ENCODE results near the gene ASB2. TPM values are rescaled to one million over a fixed set of nuclear protein-coding genes. Genes with fewer than 3 reads are reported as not detected.
A peak's percentile ranks its signal among the peaks of the same experiment; 100 is the strongest.

Gene ASB2
- total and polyA plus RNA-seq, 2 donors (not counting 1 experiment from before 2014, with no cell fraction given): 0.99 to 1.5 TPM

- Histone ChIP-seq H4K20me1 (ENCODE audit: control insufficient read depth, extremely low read depth, insufficient read depth, low read length) (no peaks in the 10 kb centered on the region), H3K27ac (ENCODE audit: insufficient read depth, low read length) (no peak overlapping the region), H3K27me3 (ENCODE audit: control insufficient read depth, insufficient read depth, low read length) (no peaks in the 10 kb centered on the region), H3K4me2 (ENCODE audit: extremely low read depth, insufficient read depth, low read length) (no peak overlapping the region), H3K79me2 (ENCODE audit: control insufficient read depth, insufficient read depth, low read length) (no peaks in the 10 kb centered on the region), H3K4me3 (replicated peaks in 1 of 4; ENCODE audit: control extremely low read depth in 1 of 4, insufficient read depth in 1 of 4, low read depth in 3 of 4, low read length in 4 of 4) (no peak overlapping the region), H3K4me1 (ENCODE audit: control insufficient read depth, extremely low read depth, insufficient read depth, low read length) (peaks cover 8% of the 10 kb centered on the region), H3K9me3 (ENCODE audit: control insufficient read depth, insufficient read depth, low read depth, low read length) (no peaks in the 10 kb centered on the region), H3K9ac (ENCODE audit: insufficient read depth, low read length) (no peak overlapping the region), H3K36me3 (ENCODE audit: control insufficient read depth, insufficient read depth, low read length) (no peaks in the 10 kb centered on the region), H2AFZ (ENCODE audit: low read length) (no peak overlapping the region)
- no peak for DNase-seq (ENCODE audit: low read depth in 2 of 2)
- TF ChIP-seq, protein P1, sequence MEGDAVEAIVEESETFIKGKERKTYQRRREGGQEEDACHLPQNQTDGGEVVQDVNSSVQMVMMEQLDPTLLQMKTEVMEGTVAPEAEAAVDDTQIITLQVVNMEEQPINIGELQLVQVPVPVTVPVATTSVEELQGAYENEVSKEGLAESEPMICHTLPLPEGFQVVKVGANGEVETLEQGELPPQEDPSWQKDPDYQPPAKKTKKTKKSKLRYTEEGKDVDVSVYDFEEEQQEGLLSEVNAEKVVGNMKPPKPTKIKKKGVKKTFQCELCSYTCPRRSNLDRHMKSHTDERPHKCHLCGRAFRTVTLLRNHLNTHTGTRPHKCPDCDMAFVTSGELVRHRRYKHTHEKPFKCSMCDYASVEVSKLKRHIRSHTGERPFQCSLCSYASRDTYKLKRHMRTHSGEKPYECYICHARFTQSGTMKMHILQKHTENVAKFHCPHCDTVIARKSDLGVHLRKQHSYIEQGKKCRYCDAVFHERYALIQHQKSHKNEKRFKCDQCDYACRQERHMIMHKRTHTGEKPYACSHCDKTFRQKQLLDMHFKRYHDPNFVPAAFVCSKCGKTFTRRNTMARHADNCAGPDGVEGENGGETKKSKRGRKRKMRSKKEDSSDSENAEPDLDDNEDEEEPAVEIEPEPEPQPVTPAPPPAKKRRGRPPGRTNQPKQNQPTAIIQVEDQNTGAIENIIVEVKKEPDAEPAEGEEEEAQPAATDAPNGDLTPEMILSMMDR (conservative IDR thresholded peaks at IDR 0.05 in 1 of 2, IDR thresholded peaks at IDR 0.05 in 1 of 2; ENCODE audit: low read depth in 1 of 2, low read length in 2 of 2): no peak
- no peak for TF ChIP-seq EZH2 (IDR thresholded peaks at IDR 0.05; ENCODE audit: low read length, missing control alignments)
Measured at GRCh38 chr14:93961620-93962019, 14.8 kb downstream of the ASB2 start.

DNA sequence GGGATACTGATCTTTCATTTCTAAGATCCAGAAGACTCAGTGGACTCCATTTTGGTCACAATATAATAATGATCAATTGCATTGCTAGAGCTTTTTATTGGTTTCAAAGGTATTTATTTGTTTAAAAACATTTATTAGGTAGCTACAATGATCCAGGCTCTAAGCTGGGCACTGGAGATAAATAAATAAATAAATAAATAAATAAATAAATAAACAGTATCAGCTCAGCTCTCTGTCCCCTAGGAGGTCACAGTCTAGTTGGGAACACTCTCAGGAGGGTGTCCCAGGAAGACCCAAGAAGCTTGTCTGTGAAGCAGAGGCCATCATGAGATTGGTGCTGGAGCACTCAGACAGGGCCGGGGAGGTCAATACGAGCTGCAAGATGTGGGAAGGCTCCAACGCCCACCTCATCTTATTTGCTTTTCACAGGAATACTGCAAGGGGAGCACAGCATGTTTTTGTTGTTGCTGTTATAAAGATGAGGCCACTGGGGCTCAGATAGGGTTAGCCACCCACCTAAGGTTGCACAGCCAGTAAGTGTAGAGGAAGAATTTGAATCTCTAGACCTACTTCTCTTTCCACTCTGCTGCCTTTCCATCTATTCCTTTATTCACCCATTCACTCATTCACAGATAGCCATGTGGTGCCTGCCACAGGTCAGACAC lies 15.5 kb downstream of the ASB2 start:
- H3K4me1 ChIP-seq (ENCODE audit: control insufficient read depth, extremely low read depth, insufficient read depth, low read length): peaks cover 4% of the 10 kb centered on the region
- no peak for DNase-seq (ENCODE audit: low read depth in 2 of 2)
- TF ChIP-seq EZH2 (IDR thresholded peaks at IDR 0.05; ENCODE audit: low read length, missing control alignments): no peak
- TF ChIP-seq, protein P1 (conservative IDR thresholded peaks at IDR 0.05 in 1 of 2, IDR thresholded peaks at IDR 0.05 in 1 of 2; ENCODE audit: low read depth in 1 of 2, low read length in 2 of 2): no peak
- H3K9ac ChIP-seq (ENCODE audit: insufficient read depth, low read length): no peak overlapping the region
- no peaks in the 10 kb centered on the region for H3K9me3 ChIP-seq (ENCODE audit: control insufficient read depth, insufficient read depth, low read depth, low read length)
- H3K36me3 ChIP-seq (ENCODE audit: control insufficient read depth, insufficient read depth, low read length): no peaks in the 10 kb centered on the region
- H3K27ac ChIP-seq (ENCODE audit: insufficient read depth, low read length): no peak overlapping the region
- H4K20me1 ChIP-seq (ENCODE audit: control insufficient read depth, extremely low read depth, insufficient read depth, low read length): no peaks in the 10 kb centered on the region
- H3K27me3 ChIP-seq (ENCODE audit: control insufficient read depth, insufficient read depth, low read length): no peaks in the 10 kb centered on the region
- no peak overlapping the region for H2AFZ ChIP-seq (ENCODE audit: low read length)
- no peak overlapping the region for H3K4me2 ChIP-seq (ENCODE audit: extremely low read depth, insufficient read depth, low read length)
- no peaks in the 10 kb centered on the region for H3K79me2 ChIP-seq (ENCODE audit: control insufficient read depth, insufficient read depth, low read length)
- no peak overlapping the region for H3K4me3 ChIP-seq (replicated peaks in 1 of 4; ENCODE audit: control extremely low read depth in 1 of 4, insufficient read depth in 1 of 4, low read depth in 3 of 4, low read length in 4 of 4)

DNA sequence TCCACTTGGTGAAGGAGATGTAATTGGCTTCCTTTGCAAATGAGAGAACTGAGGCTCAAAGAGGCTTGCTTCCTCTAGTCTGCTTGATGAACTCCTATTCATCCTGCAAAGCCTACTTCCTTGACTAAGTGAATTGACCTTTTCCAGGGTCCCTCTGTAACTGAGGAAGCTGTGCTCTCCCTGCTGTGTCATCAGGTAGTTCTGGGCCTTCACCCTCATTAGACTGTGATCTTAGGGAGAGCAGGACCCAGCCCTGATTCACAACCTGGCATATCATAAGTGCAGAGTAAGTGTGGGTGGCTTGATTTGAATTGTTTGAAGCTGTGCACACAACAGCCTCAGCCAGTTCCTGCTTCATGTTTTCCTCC lies 16.3 kb downstream of the ASB2 start:
- DNase-seq (ENCODE audit: low read depth in 2 of 2): peak in 1 of 2 donors; percentile 25
- H2AFZ ChIP-seq (ENCODE audit: low read length): no peak overlapping the region
- no peak overlapping the region for H3K27ac ChIP-seq (ENCODE audit: insufficient read depth, low read length)
- H3K36me3 ChIP-seq (ENCODE audit: control insufficient read depth, insufficient read depth, low read length): no peaks in the 10 kb centered on the region
- no peaks in the 10 kb centered on the region for H3K4me1 ChIP-seq (ENCODE audit: control insufficient read depth, extremely low read depth, insufficient read depth, low read length)
- no peaks in the 10 kb centered on the region for H3K79me2 ChIP-seq (ENCODE audit: control insufficient read depth, insufficient read depth, low read length)
- H3K9me3 ChIP-seq (ENCODE audit: control insufficient read depth, insufficient read depth, low read depth, low read length): no peaks in the 10 kb centered on the region
- no peak overlapping the region for H3K4me3 ChIP-seq (replicated peaks in 1 of 4; ENCODE audit: control extremely low read depth in 1 of 4, insufficient read depth in 1 of 4, low read depth in 3 of 4, low read length in 4 of 4)
- TF ChIP-seq, protein P1 (conservative IDR thresholded peaks at IDR 0.05 in 1 of 2, IDR thresholded peaks at IDR 0.05 in 1 of 2; ENCODE audit: low read depth in 1 of 2, low read length in 2 of 2): no peak
- no peak for TF ChIP-seq EZH2 (IDR thresholded peaks at IDR 0.05; ENCODE audit: low read length, missing control alignments)
- H3K4me2 ChIP-seq (ENCODE audit: extremely low read depth, insufficient read depth, low read length): no peak overlapping the region
- no peak overlapping the region for H3K9ac ChIP-seq (ENCODE audit: insufficient read depth, low read length)
- no peaks in the 10 kb centered on the region for H4K20me1 ChIP-seq (ENCODE audit: control insufficient read depth, extremely low read depth, insufficient read depth, low read length)
- no peaks in the 10 kb centered on the region for H3K27me3 ChIP-seq (ENCODE audit: control insufficient read depth, insufficient read depth, low read length)
